SU-DHL-6 (cell line): ENCODE measurements around the gene SLC22A8.

Source experiments
- H2AFZ ChIP-seq: fragments of 200-600 bp; sonication (generic); 2 replicates; pipeline ENCODE4 v1.6.1; 2014; ENCODE audit warnings: low read depth, mild to moderate bottlenecking, moderate library complexity, mixed read lengths, antibody characterized with exemption, low read length; ENCODE audit not compliant: severe bottlenecking
- H3F3A ChIP-seq: fragments of 200-600 bp; shearing (Covaris generic); 2 replicates; pipeline ENCODE4 v1.6.0; 2016; ENCODE audit warnings: antibody characterized with exemption, mild to moderate bottlenecking; ENCODE audit not compliant: insufficient read depth
- H3K27ac ChIP-seq: fragments of 200-600 bp; sonication (generic); 2 replicates; pipeline ENCODE4 v1.5.1; 2016; ENCODE audit warnings: low read depth, mild to moderate bottlenecking, low read length, moderate library complexity, mixed read lengths
- H3K27me3 ChIP-seq: fragments of 200-600 bp; sonication (generic), shearing (Covaris generic); 2 replicates; pipeline ENCODE4 v1.6.0; 2014; ENCODE audit warnings: mild to moderate bottlenecking, low read length
- H3K36me3 ChIP-seq: fragments of 200-600 bp; sonication (generic); 2 replicates; pipeline ENCODE4 v1.6.1; 2014; ENCODE audit warnings: mild to moderate bottlenecking, low read length, mixed read lengths
- H3K4me2 ChIP-seq: fragments of 300-600, 200-600 bp; shearing (Covaris generic), sonication (generic); 2 replicates; pipeline ENCODE4 v1.6.0; 2014; ENCODE audit warnings: low read length, low read depth, mild to moderate bottlenecking; ENCODE audit not compliant: poor library complexity, severe bottlenecking
- H3K4me3 ChIP-seq: fragments of 200-600 bp; sonication (generic); 2 replicates; pipeline ENCODE4 v1.5.1; 2014; ENCODE audit warnings: antibody characterized with exemption, low read length, mild to moderate bottlenecking, mixed read lengths; ENCODE audit not compliant: insufficient read depth, poor library complexity, severe bottlenecking
- H3K79me2 ChIP-seq: fragments of 200-600 bp; sonication (generic); 2 replicates; pipeline ENCODE4 v1.6.1; 2014; ENCODE audit warnings: mild to moderate bottlenecking, low read length, moderate library complexity; ENCODE audit not compliant: insufficient read depth
- H3K9ac ChIP-seq: fragments of 200-600 bp; sonication (generic); 2 replicates; pipeline ENCODE4 v1.7.0; 2014; ENCODE audit warnings: mild to moderate bottlenecking, low read length
- H3K9me2 ChIP-seq: fragments of 200-600 bp; sonication (generic); replicated peaks from 2 replicates; pipeline ENCODE4 v1.6.1; 2014; ENCODE audit warnings: low read length; ENCODE audit not compliant: insufficient read depth
- H3K9me3 ChIP-seq: fragments of 200-600 bp; sonication (generic); 2 replicates; pipeline ENCODE4 v1.6.1; 2014; ENCODE audit warnings: low read length, mixed read lengths; ENCODE audit not compliant: insufficient read depth
- H4K20me1 ChIP-seq: fragments of 200-600 bp; sonication (generic); 2 replicates; pipeline ENCODE4 v1.6.1; 2014; ENCODE audit warnings: low read depth, mild to moderate bottlenecking, antibody characterized with exemption, low read length, moderate library complexity, mixed read lengths
- CTCF ChIP-seq: fragments of 200-600 bp; sonication (generic); IDR thresholded peaks from one replicate; pipeline ENCODE4 v1.5.1; 2017; ENCODE audit warnings: antibody characterized with exemption, mild to moderate bottlenecking, low read length, moderate library complexity; ENCODE audit not compliant: insufficient read depth, poor library complexity, severe bottlenecking
- EZH2phosphoT487 ChIP-seq: fragments of 200-600 bp; sonication (generic), shearing (Covaris generic); conservative IDR thresholded peaks from 2 replicates; pipeline ENCODE4 v1.6.1; 2018; ENCODE audit warnings: mild to moderate bottlenecking, antibody characterized with exemption, low read length, moderate library complexity, mixed read lengths

Gene SLC22A8

DNA sequence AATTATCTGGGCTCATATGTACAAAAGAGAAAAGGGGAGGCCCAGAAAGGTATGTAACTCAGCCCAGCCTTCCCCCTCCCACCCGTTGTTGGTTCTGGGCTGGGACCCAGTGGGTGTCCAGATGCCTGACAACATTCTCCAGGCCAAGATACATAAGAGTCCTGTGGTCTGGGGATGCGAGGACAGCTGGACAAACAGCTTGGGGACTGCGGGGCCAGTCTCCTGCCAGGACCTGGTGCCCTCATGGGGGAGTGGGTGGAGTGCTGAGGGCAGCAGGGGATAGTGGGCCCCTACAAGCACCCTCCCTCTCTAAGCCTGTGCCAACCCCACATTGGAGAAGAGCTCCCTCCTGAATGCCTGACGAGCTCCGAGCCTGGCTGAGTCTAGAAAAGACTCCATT is 27.4 kb downstream of the SLC22A8 start:
- no peaks in the 10 kb centered on the region for H3K27me3 ChIP-seq
- H4K20me1 ChIP-seq, result no peaks in the 10 kb centered on the region

GRCh38 chr11:62985041-62985750 is 30.4 kb downstream of the SLC22A8 start:
- H3K36me3 ChIP-seq, result no peaks in the 10 kb centered on the region
- no peaks in the 10 kb centered on the region for H3K79me2 ChIP-seq
- H3K4me2 ChIP-seq, result no peak overlapping the region
- TF ChIP-seq EZH2phosphoT487 (no peak), CTCF (no peak)
- no peak overlapping the region for H3K27ac ChIP-seq
- H3K27me3 ChIP-seq, result no peaks in the 10 kb centered on the region
- no peaks in the 10 kb centered on the region for H3F3A ChIP-seq
- H3K4me3 ChIP-seq, result no peak overlapping the region
- H3K9me3 ChIP-seq, result no peaks in the 10 kb centered on the region
- H3K9me2 ChIP-seq, result no peaks in the 10 kb centered on the region
- H4K20me1 ChIP-seq, result no peaks in the 10 kb centered on the region
- no peak overlapping the region for H2AFZ ChIP-seq
- no peak overlapping the region for H3K9ac ChIP-seq

More for the DNA sequence above, 27.4 kb downstream of the SLC22A8 start:
- H3K79me2 ChIP-seq, result no peaks in the 10 kb centered on the region
- H3K9ac ChIP-seq, result no peak overlapping the region
- H3K9me3 ChIP-seq, result no peaks in the 10 kb centered on the region
- no peak overlapping the region for H3K4me3 ChIP-seq
- H3K9me2 ChIP-seq, result no peaks in the 10 kb centered on the region
- no peak overlapping the region for H3K4me2 ChIP-seq
- H3K27ac ChIP-seq, result no peak overlapping the region
- no peaks in the 10 kb centered on the region for H3K36me3 ChIP-seq
- no peak overlapping the region for H2AFZ ChIP-seq
- no peak for TF ChIP-seq EZH2phosphoT487
- TF ChIP-seq CTCF, result no peak
- no peaks in the 10 kb centered on the region for H3F3A ChIP-seq

- Histone ChIP-seq H3K4me2 (no peak within 1 kb of the TSS), H3K79me2 (no peaks in the 10 kb centered on the region), H3K27me3 (no peaks in the 10 kb centered on the region), H3K9me2 (no peaks in the 10 kb centered on the region), H3K9me3 (no peaks in the 10 kb centered on the region), H3K4me3 (no peak within 1 kb of the TSS), H2AFZ (no peak within 1 kb of the TSS), H3F3A (no peaks in the 10 kb centered on the region), H4K20me1 (no peaks in the 10 kb centered on the region), H3K27ac (no peak within 1 kb of the TSS), H3K9ac (no peak within 1 kb of the TSS), H3K36me3 (no peaks in the 10 kb centered on the region)
- TF ChIP-seq CTCF, result no peak
- no peak for TF ChIP-seq EZH2phosphoT487
Observed at GRCh38 chr11:62984451-62984991, 31.1 kb downstream of the SLC22A8 start, which contains the start of gene SLC22A6. Gene SLC22A6 (minus strand): TSS chr11:62984967. CDS start chr11:62984690, 277 bp downstream.
